ENCODE measurements around the gene ASXL2.
"Not testable (repeated sequence)": the region's sequence is repeated elsewhere in the genome, so short reads cannot be mapped to it uniquely, and the experiment has no call there.

ASXL2 gene

DNA sequence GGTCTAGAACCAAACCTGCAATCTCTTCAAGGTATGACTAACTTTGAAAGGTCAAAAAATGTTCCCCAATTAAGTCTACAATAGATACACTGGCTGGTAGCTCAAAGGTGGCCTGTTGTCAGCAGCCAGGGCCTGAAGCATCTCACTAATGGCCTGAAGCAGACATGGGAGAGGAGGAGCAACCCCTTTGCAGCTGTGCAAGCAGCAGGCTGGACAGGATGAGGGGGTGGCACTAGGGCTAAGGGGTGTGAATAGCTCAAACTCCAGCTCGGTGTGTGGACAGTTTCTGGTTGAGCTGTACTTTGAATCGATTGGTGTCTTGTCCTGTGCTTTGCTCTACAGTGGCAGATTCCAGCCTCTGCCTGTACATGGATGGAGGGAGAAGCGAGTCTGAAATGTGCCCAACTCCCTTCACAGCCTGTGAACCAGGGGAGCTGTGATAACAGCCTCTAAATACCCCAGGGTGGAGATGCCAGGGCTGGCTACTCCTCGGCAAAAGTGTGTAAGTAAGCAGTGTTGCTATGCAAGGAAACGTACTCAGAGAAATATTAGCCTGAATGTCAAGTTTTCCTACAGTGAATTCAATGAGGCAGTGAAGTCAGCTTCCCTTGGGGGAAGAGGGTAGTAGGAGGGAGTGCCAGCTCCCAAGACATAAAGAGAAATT is 170.2 kb downstream of the ASXL2 start:
- H3K4me2 ChIP-seq (ENCODE audit: low read depth, low read length): no peak overlapping the region
- H3K79me2 ChIP-seq (ENCODE audit: low read length): no peaks in the 10 kb centered on the region
- DNase-seq: no peak
- TF ChIP-seq EZH2 (optimal IDR thresholded peaks at IDR 0.05; ENCODE audit: low read depth, low read length): no peak
- no peak for TF ChIP-seq EZH2phosphoT487 (IDR thresholded peaks at IDR 0.05; ENCODE audit: low read length)
- TF ChIP-seq, protein P1, sequence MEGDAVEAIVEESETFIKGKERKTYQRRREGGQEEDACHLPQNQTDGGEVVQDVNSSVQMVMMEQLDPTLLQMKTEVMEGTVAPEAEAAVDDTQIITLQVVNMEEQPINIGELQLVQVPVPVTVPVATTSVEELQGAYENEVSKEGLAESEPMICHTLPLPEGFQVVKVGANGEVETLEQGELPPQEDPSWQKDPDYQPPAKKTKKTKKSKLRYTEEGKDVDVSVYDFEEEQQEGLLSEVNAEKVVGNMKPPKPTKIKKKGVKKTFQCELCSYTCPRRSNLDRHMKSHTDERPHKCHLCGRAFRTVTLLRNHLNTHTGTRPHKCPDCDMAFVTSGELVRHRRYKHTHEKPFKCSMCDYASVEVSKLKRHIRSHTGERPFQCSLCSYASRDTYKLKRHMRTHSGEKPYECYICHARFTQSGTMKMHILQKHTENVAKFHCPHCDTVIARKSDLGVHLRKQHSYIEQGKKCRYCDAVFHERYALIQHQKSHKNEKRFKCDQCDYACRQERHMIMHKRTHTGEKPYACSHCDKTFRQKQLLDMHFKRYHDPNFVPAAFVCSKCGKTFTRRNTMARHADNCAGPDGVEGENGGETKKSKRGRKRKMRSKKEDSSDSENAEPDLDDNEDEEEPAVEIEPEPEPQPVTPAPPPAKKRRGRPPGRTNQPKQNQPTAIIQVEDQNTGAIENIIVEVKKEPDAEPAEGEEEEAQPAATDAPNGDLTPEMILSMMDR (IDR thresholded peaks at IDR 0.05; ENCODE audit: low read length): no peak
- H2AFZ ChIP-seq (ENCODE audit: low read length): no peak overlapping the region
- H3K4me3 ChIP-seq (ENCODE audit: low read length): no peak overlapping the region
- no peaks in the 10 kb centered on the region for H3F3A ChIP-seq (ENCODE audit: insufficient read depth, low read length)
- H3K9me2 ChIP-seq (replicated peaks; ENCODE audit: insufficient read depth, low read length): no peaks in the 10 kb centered on the region
- H3K4me1 ChIP-seq (ENCODE audit: low read length): no peaks in the 10 kb centered on the region
- no peak overlapping the region for H3K9ac ChIP-seq (ENCODE audit: low read length)
- no peaks in the 10 kb centered on the region for H3K27me3 ChIP-seq (replicated peaks; ENCODE audit: insufficient read depth, low read length)
- H4K20me1 ChIP-seq (ENCODE audit: insufficient read depth, low read length): no peaks in the 10 kb centered on the region
- no peak overlapping the region for H3K27ac ChIP-seq (ENCODE audit: low read length)
- H3K9me3 ChIP-seq (replicated peaks; ENCODE audit: insufficient read depth, low read length): no peaks in the 10 kb centered on the region
- no peaks in the 10 kb centered on the region for H3K36me3 ChIP-seq (replicated peaks; ENCODE audit: insufficient read depth, low read length)

- not testable (repeated sequence) for H3K9me3 ChIP-seq (replicated peaks; ENCODE audit: insufficient read depth, low read length); H4K20me1 ChIP-seq (ENCODE audit: insufficient read depth, low read length); H3K27me3 ChIP-seq (replicated peaks; ENCODE audit: insufficient read depth, low read length); H3F3A ChIP-seq (ENCODE audit: insufficient read depth, low read length); H3K4me1 ChIP-seq (ENCODE audit: low read length); H3K27ac ChIP-seq (ENCODE audit: low read length); H2AFZ ChIP-seq (ENCODE audit: low read length); DNase-seq; H3K4me2 ChIP-seq (ENCODE audit: low read depth, low read length); H3K9ac ChIP-seq (ENCODE audit: low read length); H3K9me2 ChIP-seq (replicated peaks; ENCODE audit: insufficient read depth, low read length); H3K36me3 ChIP-seq (replicated peaks; ENCODE audit: insufficient read depth, low read length); H3K4me3 ChIP-seq (ENCODE audit: low read length); H3K79me2 ChIP-seq (ENCODE audit: low read length)
These were observed 172.7 kb downstream of the ASXL2 start for GRCh38 chr2:25705575-25705974.

DNA sequence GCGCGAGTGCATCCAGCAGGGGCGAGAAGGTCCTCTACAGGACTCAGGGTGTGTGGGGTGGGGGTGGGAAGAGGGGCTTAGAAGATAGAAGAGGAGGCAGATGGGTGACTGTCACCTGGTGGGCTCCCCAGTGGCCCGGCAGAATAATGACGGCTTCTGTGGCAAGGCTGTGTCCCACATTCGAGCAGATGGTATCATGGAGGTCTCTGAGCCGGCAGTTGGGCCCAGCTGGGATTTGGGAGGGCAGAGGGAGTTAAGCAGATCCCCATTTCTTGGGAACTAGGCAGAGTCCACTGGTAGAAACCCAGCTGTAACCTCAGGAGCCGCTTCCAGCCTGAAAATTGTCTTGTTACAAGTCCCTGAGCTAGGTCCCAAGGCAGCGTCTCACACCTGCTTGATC is 176.5 kb downstream of the ASXL2 start:
- Histone ChIP-seq H4K20me1 (ENCODE audit: insufficient read depth, low read length) (no peaks in the 10 kb centered on the region), H3K27me3 (replicated peaks; ENCODE audit: insufficient read depth, low read length) (no peaks in the 10 kb centered on the region), H3K4me2 (ENCODE audit: low read depth, low read length) (no peak overlapping the region), H3K9me3 (replicated peaks; ENCODE audit: insufficient read depth, low read length) (no peaks in the 10 kb centered on the region), H3K36me3 (replicated peaks; ENCODE audit: insufficient read depth, low read length) (no peaks in the 10 kb centered on the region), H3F3A (ENCODE audit: insufficient read depth, low read length) (no peaks in the 10 kb centered on the region), H3K4me1 (ENCODE audit: low read length) (peaks cover 7% of the 10 kb centered on the region; the same call in 1 of the 2 replicates), H3K4me3 (ENCODE audit: low read length) (no peak overlapping the region), H3K27ac (ENCODE audit: low read length) (no peak overlapping the region), H2AFZ (ENCODE audit: low read length) (no peak overlapping the region), H3K9me2 (replicated peaks; ENCODE audit: insufficient read depth, low read length) (no peaks in the 10 kb centered on the region), H3K79me2 (ENCODE audit: low read length) (no peaks in the 10 kb centered on the region), H3K9ac (ENCODE audit: low read length) (no peak overlapping the region)
- no peak for DNase-seq
- TF ChIP-seq EZH2 (optimal IDR thresholded peaks at IDR 0.05; ENCODE audit: low read depth, low read length) (no peak), EZH2phosphoT487 (IDR thresholded peaks at IDR 0.05; ENCODE audit: low read length) (no peak)
- TF ChIP-seq, protein P1 (IDR thresholded peaks at IDR 0.05; ENCODE audit: low read length): no peak

GRCh38 chr2:25700221-25700660 is 178.0 kb downstream of the ASXL2 start:
- TF ChIP-seq EZH2phosphoT487 (IDR thresholded peaks at IDR 0.05; ENCODE audit: low read length): no peak
- TF ChIP-seq, protein P1 (IDR thresholded peaks at IDR 0.05; ENCODE audit: low read length): peak; percentile 79
- Histone ChIP-seq H3F3A (ENCODE audit: insufficient read depth, low read length) (no peaks in the 10 kb centered on the region), H3K9me2 (replicated peaks; ENCODE audit: insufficient read depth, low read length) (no peaks in the 10 kb centered on the region), H3K9me3 (replicated peaks; ENCODE audit: insufficient read depth, low read length) (no peaks in the 10 kb centered on the region), H3K9ac (ENCODE audit: low read length) (no peak overlapping the region), H3K27ac (ENCODE audit: low read length) (no peak overlapping the region), H2AFZ (ENCODE audit: low read length) (no peak overlapping the region), H3K27me3 (replicated peaks; ENCODE audit: insufficient read depth, low read length) (no peaks in the 10 kb centered on the region), H3K79me2 (ENCODE audit: low read length) (no peaks in the 10 kb centered on the region), H3K36me3 (replicated peaks; ENCODE audit: insufficient read depth, low read length) (no peaks in the 10 kb centered on the region), H3K4me2 (ENCODE audit: low read depth, low read length) (no peak overlapping the region), H3K4me1 (ENCODE audit: low read length) (peaks cover 7% of the 10 kb centered on the region; the same call in 1 of the 2 replicates), H4K20me1 (ENCODE audit: insufficient read depth, low read length) (no peaks in the 10 kb centered on the region), H3K4me3 (ENCODE audit: low read length) (no peak overlapping the region)
- peak; percentile 39 for DNase-seq
